OCI-LY3 (cell line): ENCODE data around the gene ACE.

Experiments
- CTCF ChIP-seq: fragments of 200-600, 300-600 bp; sonication (generic); IDR thresholded peaks from 2 replicates; pipeline ENCODE4 v1.5.1; 2014; ENCODE audit warnings: antibody characterized with exemption, low read length, low read depth
- EZH2phosphoT487 ChIP-seq: fragments of 200-600 bp; shearing (Covaris generic); IDR thresholded peaks from 2 replicates; pipeline ENCODE4 v1.6.1; 2018; ENCODE audit warnings: antibody characterized with exemption, mixed run types, low read depth

GRCh38 chr17:63528183-63528582 is 51.3 kb downstream of the ACE start:
- no peak for TF ChIP-seq CTCF
- TF ChIP-seq EZH2phosphoT487, result no peak
